HepG2 (cell line): ENCODE data around the gene ALDH3B2. TPM values are rescaled to one million over a fixed set of nuclear protein-coding genes. Genes with fewer than 3 reads are reported as not detected.

Experiments used
- ATAC-seq: fragments of 200-7000 bp; cut with Tn5 transposase; 3 replicates; pipeline ENCODE4 v1.9.1; 2020; ENCODE audit warnings: mild to moderate bottlenecking, moderate library complexity
- BruUV-seq: library from RNA; stranded (reverse); fragments of 400-500 nt; replicated peaks from 2 replicates; lab custom pipeline; 2021; lab: Mats Ljungman, UMichigan
- CTCF ChIA-PET: fragments of 300-600 bp; formaldehyde crosslinking; extraction: SDS; loops from one replicate; lab custom pipeline; 2021; ENCODE audit warnings: low total read pairs, inconsistent platforms, low intra/inter-chr PET ratio; lab: Yijun Ruan, JAX
- POLR2A ChIA-PET: fragments of 350-600 bp; sonication (Branson Sonifier 250); formaldehyde crosslinking; loops from one replicate; lab custom pipeline; 2020; ENCODE audit warnings: antibody characterized with exemption, inconsistent platforms; lab: Yijun Ruan, JAX
- DNase-seq: peaks from one replicate; pipeline ENCODE4 v3.0.0-alpha.2; 2015; ENCODE audit warnings: low spot score
- FAIRE-seq: peaks from 3 replicates; lab custom pipeline; 2011; peaks lifted over from hg19 to GRCh38; lab: Jason Lieb, UNC
- H2AFZ ChIP-seq: one replicate; pipeline ENCODE4 v1.6.1; 2011; ENCODE audit warnings: low read length, inconsistent platforms
- H3K27ac ChIP-seq: fragments of 300-600 bp; 3 replicates; pipeline ENCODE4 v1.8.0; 2011; ENCODE audit warnings: mixed run types, mild to moderate bottlenecking, mixed read lengths, low read length, inconsistent platforms; ENCODE audit not compliant: insufficient read depth; ENCODE audit errors: extremely low read length
- H3K27me3 ChIP-seq, 2 experiments: fragments of 200-600 bp in 1 of 2; 2 replicates in 1 of 2; 3 replicates in 1 of 2; pipeline versions ENCODE4 v1.6.0 to v1.8.0; 2011; ENCODE audit warnings: low read length in 2 of 2, mild to moderate bottlenecking in 2 of 2, moderate library complexity in 2 of 2, inconsistent platforms in 1 of 2; ENCODE audit not compliant: insufficient read depth in 2 of 2, control insufficient read depth in 1 of 2
- H3K36me3 ChIP-seq, 2 experiments: fragments of 200-600 bp in 1 of 2; replicated peaks in 1 of 2; 2 replicates in 1 of 2; 3 replicates in 1 of 2; pipeline versions ENCODE4 v1.5.1 to v1.8.0; 2011; ENCODE audit warnings: low read length in 2 of 2, inconsistent platforms in 1 of 2; ENCODE audit not compliant: insufficient read depth in 2 of 2, control insufficient read depth in 1 of 2
- H3K4me1 ChIP-seq: 2 replicates; pipeline ENCODE4 v1.5.1; 2012; ENCODE audit warnings: low read length, inconsistent platforms; ENCODE audit not compliant: insufficient read depth
- H3K4me2 ChIP-seq: 2 replicates; pipeline ENCODE4 v1.6.0; 2011; ENCODE audit warnings: low read depth, low read length, inconsistent platforms
- H3K4me3 ChIP-seq, 3 experiments: fragments of 200-600 bp in 1 of 3; sonication (generic), shearing (Covaris generic) in 1 of 3; replicated peaks in 1 of 3; 2 replicates each; pipeline ENCODE4 v1.5.1; 2011 to 2016; ENCODE audit warnings: low read length in 3 of 3, inconsistent platforms in 2 of 3, low read depth in 2 of 3, mild to moderate bottlenecking in 2 of 3, control low read depth in 1 of 3, mixed read lengths in 1 of 3; ENCODE audit not compliant: insufficient read depth in 1 of 3
- H3K79me2 ChIP-seq: one replicate; pipeline ENCODE4 v1.6.1; 2011; ENCODE audit warnings: low read length, inconsistent platforms; ENCODE audit not compliant: insufficient read depth
- H3K9ac ChIP-seq: 2 replicates; pipeline ENCODE4 v1.6.0; 2011; ENCODE audit warnings: mild to moderate bottlenecking, low read depth, low read length, inconsistent platforms; ENCODE audit not compliant: insufficient read depth
- H3K9me3 ChIP-seq: 2 replicates; pipeline ENCODE4 v1.5.1; 2012; ENCODE audit warnings: mild to moderate bottlenecking, low read length
- H4K20me1 ChIP-seq: 2 replicates; pipeline ENCODE4 v1.6.0; 2011; ENCODE audit warnings: inconsistent platforms, mild to moderate bottlenecking, low read length, moderate library complexity; ENCODE audit not compliant: insufficient read depth
- CBFB ChIP-seq: sonication (generic); formaldehyde crosslinking; IDR thresholded peaks from 2 replicates; pipeline ENCODE4 v1.4.0; 2020; ENCODE audit warnings: missing genetic modification reagents
- CBX2 ChIP-seq, 2 experiments: fragments of 200-600 bp in 1 of 2; sonication (generic); formaldehyde crosslinking in 1 of 2; IDR thresholded peaks; 2 replicates each; pipeline versions ENCODE4 v1.7.0 to v1.8.1; 2018 to 2022; ENCODE audit warnings: low read depth in 2 of 2, low read length in 1 of 2, mild to moderate bottlenecking in 1 of 2, missing genetic modification reagents in 1 of 2
- DNMT3B ChIP-seq: conservative IDR thresholded peaks from 2 replicates; pipeline ENCODE4 v1.6.1; 2016; ENCODE audit warnings: missing biosample characterization, control low read depth
- KLF15 ChIP-seq: sonication (generic); formaldehyde crosslinking; IDR thresholded peaks from 2 replicates; pipeline ENCODE4 v1.8.1; 2023; ENCODE audit warnings: borderline replicate concordance, mild to moderate bottlenecking, inconsistent platforms, missing genetic modification reagents, mixed read lengths
- MTF2 ChIP-seq: sonication (generic); formaldehyde crosslinking; IDR thresholded peaks from 2 replicates; pipeline ENCODE4 v1.5.0; 2020; ENCODE audit warnings: missing genetic modification reagents, borderline replicate concordance
- SP4 ChIP-seq: sonication (generic); formaldehyde crosslinking; IDR thresholded peaks from 2 replicates; pipeline ENCODE4 v1.8.1; 2023; ENCODE audit warnings: mild to moderate bottlenecking, missing genetic modification reagents
- ZBTB25 ChIP-seq: IDR thresholded peaks from 2 replicates; pipeline ENCODE4 v1.6.1; 2018; ENCODE audit warnings: missing genetic modification reagents
- ZBTB37 ChIP-seq: sonication (generic); formaldehyde crosslinking; IDR thresholded peaks from 2 replicates; pipeline ENCODE4 v1.4.0; 2020; ENCODE audit warnings: mild to moderate bottlenecking, missing genetic modification reagents
- ZBTB42 ChIP-seq: sonication (generic); formaldehyde crosslinking; IDR thresholded peaks from 2 replicates; pipeline ENCODE4 v1.5.0; 2020; ENCODE audit warnings: mild to moderate bottlenecking, missing genetic modification reagents
- ZFP36L1 ChIP-seq: sonication (generic); formaldehyde crosslinking; IDR thresholded peaks from 2 replicates; pipeline ENCODE4 v1.8.0; 2022; ENCODE audit warnings: mild to moderate bottlenecking, missing genetic modification reagents, moderate library complexity
- ZFY ChIP-seq: sonication (generic); formaldehyde crosslinking; IDR thresholded peaks from 2 replicates; pipeline ENCODE4 v1.4.0; 2020; ENCODE audit warnings: missing genetic modification reagents
- ZNF224 ChIP-seq: sonication (generic); formaldehyde crosslinking; IDR thresholded peaks from 2 replicates; pipeline ENCODE4 v1.5.0; 2020; ENCODE audit warnings: mild to moderate bottlenecking, missing genetic modification reagents
- ZNF337 ChIP-seq: sonication (generic); formaldehyde crosslinking; IDR thresholded peaks from 2 replicates; pipeline ENCODE4 v1.5.1; 2020; ENCODE audit warnings: missing genetic modification reagents, low read depth, mild to moderate bottlenecking, borderline replicate concordance
- ZNF607 ChIP-seq: sonication (generic); formaldehyde crosslinking; IDR thresholded peaks from 2 replicates; pipeline ENCODE4 v1.5.1; 2020; ENCODE audit warnings: missing genetic modification reagents, mild to moderate bottlenecking, borderline replicate concordance
- ZNF615 ChIP-seq: sonication (generic); formaldehyde crosslinking; IDR thresholded peaks from 2 replicates; pipeline ENCODE4 v1.5.0; 2020; ENCODE audit warnings: mild to moderate bottlenecking, missing genetic modification reagents, borderline replicate concordance
- ZNF7 ChIP-seq: IDR thresholded peaks from 2 replicates; pipeline ENCODE4 v1.6.1; 2016; ENCODE audit warnings: missing biosample characterization, missing genetic modification reagents
- ZSCAN25 ChIP-seq: sonication (generic); formaldehyde crosslinking; IDR thresholded peaks from 2 replicates; pipeline ENCODE4 v1.8.0; 2022; ENCODE audit warnings: mild to moderate bottlenecking, missing genetic modification reagents
- WGBS: methylation state at CpG from one replicate; pipeline ENCODE4 v1.1.6; 2017; ENCODE audit warnings: low lambda C conversion rate; 5-methylcytosine and 5-hydroxymethylcytosine counted together
- in situ Hi-C: cut with HindIII; loops from 2 replicates; pipeline ENCODE4 v1.10.0; 2017; ENCODE audit warnings: low pct_unique_long_range_greater_than_20kb; ENCODE audit not compliant: extremely low pct_ligation_motif_present
- intact Hi-C: fragments of 100-400 bp; cut with micrococcal nuclease; formaldehyde crosslinking; loops from one replicate; pipeline ENCODE4 v1.10.0; 2022; ENCODE audit not compliant: unreplicated experiment
- polyA plus RNA-seq, 8 experiments: library from polyadenylated mRNA; depleted of rRNA in 3 of 8; stranded (reverse) in 7 of 8; unstranded in 1 of 8; fragments of >200 nt; fragmentation: Illumina TruSeq in 4 of 8; extraction: Trizol in 4 of 8; gene quantifications; 2 replicates each; pipeline versions ENCODE4 v1.2.1 to v1.2.3, GENCODE V29; 2011 to 2016; ENCODE audit warnings: low read depth in 4 of 8, missing spikeins in 1 of 8, mixed read lengths in 1 of 8; ENCODE audit not compliant: insufficient read depth in 1 of 8
- total RNA-seq, 5 experiments: library from RNA; depleted of rRNA; stranded (reverse); fragments of >200 nt; fragmentation: Illumina TruSeq; extraction: Trizol; gene quantifications; 2 replicates each; pipeline ENCODE4 v1.2.3, GENCODE V29; 2016; ENCODE audit warnings: low read depth in 1 of 5
- TF ChIP-seq, protein P1 (sequence below): IDR thresholded peaks from 2 replicates; pipeline ENCODE4 v1.6.1; 2016; ENCODE audit warnings: mild to moderate bottlenecking
- TF ChIP-seq, protein P2 (sequence below): sonication (generic); formaldehyde crosslinking; IDR thresholded peaks from 2 replicates; pipeline ENCODE4 v1.4.0; 2020; ENCODE audit warnings: missing genetic modification reagents

ALDH3B2 gene
- total and polyA plus RNA-seq, 2 of the 13 experiments (the other 11 are each of a cell fraction or from before 2014, with no cell fraction given): not detected

DNA sequence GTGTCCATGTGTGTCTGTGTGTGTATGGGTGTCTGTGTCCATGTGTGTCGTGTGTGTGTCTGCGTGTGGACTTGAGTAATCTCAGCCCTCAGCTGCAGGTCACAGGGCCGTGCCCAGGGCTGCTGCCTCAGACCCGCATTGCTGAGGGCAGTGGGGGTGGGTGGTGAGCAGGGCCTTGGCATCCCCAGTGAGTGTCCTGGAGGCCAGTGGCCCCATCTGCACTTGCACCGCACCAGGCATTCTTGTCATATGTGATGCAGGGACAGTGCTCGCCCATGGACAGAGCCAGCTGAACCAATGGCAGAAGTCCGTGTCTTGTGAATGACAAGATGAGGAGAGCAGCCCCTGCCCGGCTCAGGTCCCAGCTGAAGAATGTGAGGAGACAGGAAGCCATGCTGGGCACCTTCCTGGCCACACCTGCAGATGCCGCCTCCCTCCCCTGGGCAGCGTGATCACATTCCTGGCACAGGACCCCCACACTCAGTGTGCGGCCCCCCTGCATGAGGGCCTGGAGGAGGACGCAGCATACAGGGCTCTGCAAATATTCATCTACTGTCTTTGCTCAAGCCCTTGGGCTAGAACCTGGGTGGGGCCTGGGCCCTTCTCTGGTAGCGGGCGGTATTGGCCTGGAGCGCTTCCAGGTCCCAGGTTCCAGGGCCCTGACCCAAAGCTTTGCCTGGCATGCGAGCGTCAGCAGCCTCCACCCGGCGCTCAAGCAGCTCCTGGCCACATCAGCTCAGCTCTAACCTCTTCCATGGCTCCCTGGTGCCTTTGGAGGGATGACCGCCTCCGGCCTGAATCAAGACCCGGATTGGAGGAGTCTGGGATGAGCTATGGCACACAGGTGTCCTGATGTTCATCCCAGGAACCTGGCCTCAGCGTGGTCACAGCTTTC lies 3.9 kb downstream of the ALDH3B2 start:
- FAIRE-seq (no peak), ATAC-seq (no peak)
- in situ Hi-C loops: loop anchor here (25.0 kb wide), 1 partner anchor 117 kb away; no protein-coding TSS in a partner anchor

More for the DNA sequence above, 3.9 kb downstream of the ALDH3B2 start:
- Histone ChIP-seq H3K4me3 (no peak overlapping the region), H3K9me3 (no peaks in the 10 kb centered on the region), H3K4me2 (no peak overlapping the region), H3K27ac (no peak overlapping the region), H2AFZ (no peak overlapping the region), H3K79me2 (no peaks in the 10 kb centered on the region), H3K27me3 (peaks cover 2 to 22% of the 10 kb centered on the region in 2 experiments; a peak in 3 of 5 replicates), H3K4me1 (no peaks in the 10 kb centered on the region), H3K36me3 (no peaks in the 10 kb centered on the region), H4K20me1 (no peaks in the 10 kb centered on the region), H3K9ac (no peak overlapping the region)
- TF ChIP-seq CBX2 (IDR thresholded peaks at IDR 0.05; ENCODE audit: low read depth, low read length) (no peak), CBX2 (CRISPR knock-in tag; IDR thresholded peaks at IDR 0.05; ENCODE audit: low read depth) (no peak), ZFY (CRISPR knock-in tag) (no peak), ZNF615 (no peak), KLF15 (CRISPR knock-in tag) (no peak), ZNF337 (CRISPR knock-in tag) (no peak), SP4 (CRISPR knock-in tag) (no peak), ZNF607 (CRISPR knock-in tag) (no peak), CBFB (CRISPR knock-in tag) (no peak), DNMT3B (no peak), MTF2 (CRISPR knock-in tag) (no peak), ZNF7 (CRISPR knock-in tag) (no peak), ZNF224 (CRISPR knock-in tag) (no peak), ZSCAN25 (CRISPR knock-in tag) (no peak), ZFP36L1 (CRISPR knock-in tag) (no peak), ZBTB42 (CRISPR knock-in tag) (no peak), ZBTB37 (CRISPR knock-in tag) (no peak), ZBTB25 (CRISPR knock-in tag) (no peak)
- TF ChIP-seq, protein P1, sequence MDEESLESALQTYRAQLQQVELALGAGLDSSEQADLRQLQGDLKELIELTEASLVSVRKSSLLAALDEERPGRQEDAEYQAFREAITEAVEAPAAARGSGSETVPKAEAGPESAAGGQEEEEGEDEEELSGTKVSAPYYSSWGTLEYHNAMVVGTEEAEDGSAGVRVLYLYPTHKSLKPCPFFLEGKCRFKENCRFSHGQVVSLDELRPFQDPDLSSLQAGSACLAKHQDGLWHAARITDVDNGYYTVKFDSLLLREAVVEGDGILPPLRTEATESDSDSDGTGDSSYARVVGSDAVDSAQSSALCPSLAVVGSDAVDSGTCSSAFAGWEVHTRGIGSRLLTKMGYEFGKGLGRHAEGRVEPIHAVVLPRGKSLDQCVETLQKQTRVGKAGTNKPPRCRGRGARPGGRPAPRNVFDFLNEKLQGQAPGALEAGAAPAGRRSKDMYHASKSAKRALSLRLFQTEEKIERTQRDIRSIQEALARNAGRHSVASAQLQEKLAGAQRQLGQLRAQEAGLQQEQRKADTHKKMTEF (CRISPR knock-in tag): no peak
- TF ChIP-seq, protein P2, sequence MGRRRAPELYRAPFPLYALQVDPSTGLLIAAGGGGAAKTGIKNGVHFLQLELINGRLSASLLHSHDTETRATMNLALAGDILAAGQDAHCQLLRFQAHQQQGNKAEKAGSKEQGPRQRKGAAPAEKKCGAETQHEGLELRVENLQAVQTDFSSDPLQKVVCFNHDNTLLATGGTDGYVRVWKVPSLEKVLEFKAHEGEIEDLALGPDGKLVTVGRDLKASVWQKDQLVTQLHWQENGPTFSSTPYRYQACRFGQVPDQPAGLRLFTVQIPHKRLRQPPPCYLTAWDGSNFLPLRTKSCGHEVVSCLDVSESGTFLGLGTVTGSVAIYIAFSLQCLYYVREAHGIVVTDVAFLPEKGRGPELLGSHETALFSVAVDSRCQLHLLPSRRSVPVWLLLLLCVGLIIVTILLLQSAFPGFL (CRISPR knock-in tag): no peak
- 10% methylated on average over 4 of the region's 23 CpGs for WGBS
- BruUV-seq: no TSS peak
- ChIA-PET POLR2A (no interaction called here), CTCF (no interaction called here)
- no peak for DNase-seq
- intact Hi-C loops: no loop called here
